NCI-H1417 treated with DMSO at 0.1 percent for 48 hours (cell line): Measurements from ENCODE around the gene RBM24.
A peak's percentile ranks its signal among the peaks of the same experiment; 100 is the strongest.

Experiments used
- DNase-seq: peaks from one replicate; lab custom pipeline; 2025; lab: John Stamatoyannopoulos, UW

Gene RBM24

DNA sequence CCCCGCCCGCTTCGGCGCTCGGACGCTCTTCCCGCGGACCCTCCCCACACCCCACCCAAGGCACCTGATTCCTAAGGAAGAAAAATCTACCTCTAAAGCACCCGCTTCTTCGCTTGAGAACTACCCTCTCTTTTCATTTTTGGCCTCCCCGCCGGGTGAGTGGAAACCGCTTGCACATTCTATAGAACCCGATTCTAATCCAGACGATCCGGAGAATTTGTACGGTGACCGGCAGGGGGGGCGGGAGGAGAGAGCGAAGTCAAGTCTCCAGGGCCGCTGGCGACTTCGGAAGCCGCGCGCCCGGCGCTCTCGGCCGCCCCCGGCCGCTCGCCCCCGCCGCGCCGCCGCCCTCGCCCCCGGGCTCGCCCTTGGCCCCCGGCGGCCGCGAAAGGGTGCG is at the start of gene RBM24:
Gene RBM24, plus strand, starts transcription at position 262 of the 397 bp plus-strand sequence. CDS start 221 bp downstream, outside the sequence.
- no peak for DNase-seq

DNA sequence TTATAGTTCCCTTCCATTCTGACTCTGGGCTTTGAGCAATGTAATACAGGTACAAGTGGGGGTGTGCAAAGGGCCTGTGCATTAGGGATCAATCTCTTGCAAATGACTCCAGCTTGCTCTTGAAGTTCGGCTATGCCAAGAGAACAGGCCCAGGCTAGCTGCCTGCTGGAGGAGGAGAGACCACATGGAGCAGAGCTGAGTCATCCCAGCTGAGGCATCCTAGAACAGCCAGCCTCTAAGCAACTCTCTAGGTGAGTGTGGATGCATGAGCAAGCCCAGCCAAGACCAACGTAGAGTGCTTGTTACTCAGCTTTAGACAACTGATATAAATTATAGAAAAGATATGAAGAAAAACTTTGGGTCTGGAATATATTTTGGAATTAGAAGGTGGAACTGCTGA is 47.6 kb upstream of the RBM24 start:
- no peak for DNase-seq

DNA sequence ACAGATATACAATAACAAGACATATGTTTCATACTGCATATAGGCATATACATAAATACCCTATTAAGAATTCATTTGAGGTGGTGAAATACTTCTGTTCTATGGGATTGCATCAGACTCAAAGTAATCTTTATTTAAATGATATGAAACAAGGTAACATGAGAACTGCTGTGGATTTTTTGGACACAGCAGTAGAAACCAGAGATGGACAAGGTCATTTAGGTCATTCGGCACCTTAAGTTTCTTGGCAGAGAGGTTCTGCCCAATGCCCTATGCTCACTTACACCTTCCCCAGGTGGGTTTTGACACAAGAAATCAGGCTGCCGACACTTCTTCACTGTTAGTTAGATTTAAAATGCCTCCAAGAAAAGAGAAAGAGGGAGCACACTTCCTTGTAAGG is 43.9 kb upstream of the RBM24 start:
- no peak for DNase-seq

DNA sequence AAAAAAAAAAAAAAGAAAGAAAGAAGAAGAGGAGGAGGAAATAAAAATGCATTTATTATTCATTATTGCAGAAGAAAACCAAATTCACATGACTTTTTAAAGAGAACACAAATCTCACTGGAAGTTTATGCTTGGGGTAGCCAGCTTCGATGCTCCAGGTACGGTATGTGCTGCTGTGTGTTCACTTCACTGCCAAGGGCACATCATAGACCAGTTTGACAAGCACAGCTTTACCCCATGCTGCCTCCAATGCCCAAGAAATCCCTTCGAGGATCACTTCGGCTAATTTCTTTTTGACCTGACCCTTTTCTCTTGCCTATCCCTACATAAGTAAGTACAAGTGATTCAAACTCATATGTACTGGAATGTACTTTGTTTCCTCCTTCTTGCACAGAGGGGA is 41.9 kb upstream of the RBM24 start:
- no peak for DNase-seq

DNA sequence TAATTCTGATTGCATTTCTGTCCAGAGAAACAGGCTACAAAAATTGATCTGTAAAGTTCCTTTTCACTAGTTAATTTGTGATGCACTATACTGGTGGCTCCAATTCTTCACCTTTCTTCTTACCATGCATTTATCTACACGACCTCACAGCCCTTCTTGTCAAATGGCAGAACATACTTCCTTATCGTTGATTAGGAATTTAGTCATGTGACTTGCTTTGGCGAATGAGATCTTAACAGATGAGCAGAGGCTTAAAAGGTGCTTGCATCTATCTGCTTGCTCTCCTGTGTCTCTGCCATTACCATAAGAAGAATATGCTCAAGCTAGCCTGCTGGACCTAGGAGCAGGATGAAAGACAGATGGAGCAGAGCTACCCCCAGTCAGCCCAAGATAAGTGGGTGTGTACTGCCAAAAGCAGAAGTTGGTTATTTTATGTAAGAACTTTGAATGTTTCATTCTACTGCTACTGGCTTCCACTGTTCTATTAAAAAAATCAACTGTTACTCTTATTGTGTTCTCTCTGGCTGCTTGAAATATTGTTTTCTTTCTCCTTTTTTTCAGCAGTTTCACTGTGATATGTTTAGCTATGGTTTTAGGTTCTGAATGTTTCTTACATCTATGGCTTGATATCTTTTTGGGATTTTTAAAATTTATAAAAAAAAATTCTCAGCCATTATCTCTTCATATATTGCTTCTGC is 40.2 kb upstream of the RBM24 start:
- DNase-seq, result no peak

DNA sequence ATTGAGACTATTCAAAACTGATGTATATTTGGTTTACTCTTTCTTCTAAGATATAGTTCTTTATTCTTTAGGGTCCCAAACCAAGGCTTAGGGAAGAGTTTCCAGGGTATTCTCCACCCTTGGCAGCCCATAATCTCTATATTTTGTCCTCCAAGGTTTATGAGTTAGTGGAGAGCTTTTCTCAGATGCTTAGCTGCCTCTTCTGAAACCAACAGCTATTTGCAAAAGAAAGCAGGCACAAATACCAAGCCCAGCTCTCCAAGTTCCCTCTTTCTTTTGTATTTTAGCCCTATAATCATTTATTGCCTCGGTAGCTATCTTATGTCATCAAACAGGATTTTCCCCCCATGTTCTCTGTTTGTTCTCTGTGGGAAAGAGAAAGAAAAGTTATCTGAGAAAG is 39.1 kb upstream of the RBM24 start:
- no peak for DNase-seq

DNA sequence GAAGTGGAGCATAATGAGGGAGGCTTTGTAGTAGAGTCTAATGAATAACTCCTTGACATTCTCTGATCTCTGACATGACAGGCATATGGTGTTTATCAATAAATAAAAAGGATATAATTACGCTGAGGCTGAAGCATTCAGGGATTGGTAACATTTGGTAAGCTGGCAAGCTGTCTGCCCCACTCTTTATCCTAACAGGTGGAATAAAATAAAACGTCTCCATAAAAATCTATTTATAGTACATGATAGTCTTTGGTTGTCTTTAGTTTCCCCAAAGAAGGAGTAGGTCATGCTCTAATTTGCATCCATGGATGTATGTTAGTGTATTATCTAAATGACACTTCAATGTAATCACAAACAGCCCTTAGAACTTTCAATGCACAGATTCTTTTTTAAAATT is 30.9 kb upstream of the RBM24 start:
- DNase-seq, result no peak

DNA sequence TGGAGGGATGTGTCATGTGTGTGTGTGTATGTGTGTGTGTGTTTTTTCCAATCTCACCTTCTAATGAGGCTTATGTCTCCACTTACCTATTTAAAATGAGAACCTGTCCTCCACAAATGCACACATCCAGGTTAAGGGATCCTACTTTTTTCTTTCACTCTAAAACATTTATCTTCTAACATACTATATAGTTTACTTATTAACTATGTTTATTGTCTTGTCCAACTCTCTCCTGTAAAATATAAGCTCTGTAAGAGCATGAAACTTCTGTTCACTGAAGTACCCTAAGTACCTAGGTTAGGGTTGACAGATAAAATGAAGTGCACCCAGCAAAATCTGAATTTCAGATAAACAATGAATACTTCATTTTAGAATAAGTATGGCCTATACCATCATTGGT is 29.2 kb upstream of the RBM24 start:
- DNase-seq, result no peak

DNA sequence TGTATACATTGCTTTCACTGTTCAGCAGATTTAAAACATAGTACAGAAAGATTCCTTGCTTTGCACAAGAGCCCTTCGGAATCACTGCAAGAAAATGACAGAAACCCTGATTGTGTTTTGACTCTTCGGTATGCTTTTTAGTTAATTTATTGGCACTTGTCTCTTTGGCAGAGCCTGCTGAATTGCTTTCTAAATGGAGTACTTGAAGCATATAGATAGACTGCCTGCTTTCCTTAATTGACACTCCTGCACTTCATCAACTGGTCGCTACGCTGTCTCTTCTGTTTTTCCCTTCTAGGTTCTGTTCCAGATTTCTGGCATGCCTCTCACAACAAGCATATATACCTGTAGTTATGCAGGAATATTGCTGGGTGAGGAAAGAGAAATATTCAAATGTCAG is 22.4 kb upstream of the RBM24 start:
- DNase-seq, result peak; percentile 17

DNA sequence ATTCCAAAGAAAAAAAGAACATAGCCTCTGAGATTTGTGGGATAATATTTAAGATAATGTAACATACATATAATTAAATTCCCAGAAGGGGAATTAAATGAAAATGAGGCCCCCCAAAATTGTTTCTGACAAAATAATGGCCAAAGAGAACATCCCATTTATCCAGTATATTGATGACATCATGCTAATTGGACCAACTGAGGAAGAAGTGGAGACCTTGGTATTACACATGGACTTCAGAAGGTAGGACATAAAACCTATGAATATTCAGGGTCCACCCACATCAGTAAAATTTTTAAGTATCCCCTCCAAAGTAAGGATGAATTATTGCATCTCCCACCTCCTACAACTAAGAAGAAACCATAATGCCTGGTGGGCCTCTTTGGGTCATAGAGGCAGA is 15.6 kb upstream of the RBM24 start:
- no peak for DNase-seq

DNA sequence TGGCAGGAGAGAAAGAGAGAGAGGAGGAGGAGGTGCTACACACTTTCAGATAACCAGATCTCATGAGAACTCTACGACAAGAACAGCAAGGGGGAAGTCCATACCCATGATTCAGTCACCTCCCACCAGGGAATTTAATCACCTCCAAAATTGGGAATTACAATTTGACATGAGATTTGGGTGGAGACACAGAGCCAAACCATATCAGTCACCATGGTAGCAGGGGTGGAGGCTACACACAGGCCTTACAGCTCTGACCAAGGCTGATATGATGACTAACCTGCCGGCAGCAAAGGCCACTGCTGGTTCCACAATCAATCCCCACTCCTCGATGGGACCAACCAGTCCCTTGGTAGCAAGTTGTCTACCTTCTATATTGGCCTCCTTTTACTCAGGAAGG is 13.6 kb upstream of the RBM24 start:
- DNase-seq, result no peak

DNA sequence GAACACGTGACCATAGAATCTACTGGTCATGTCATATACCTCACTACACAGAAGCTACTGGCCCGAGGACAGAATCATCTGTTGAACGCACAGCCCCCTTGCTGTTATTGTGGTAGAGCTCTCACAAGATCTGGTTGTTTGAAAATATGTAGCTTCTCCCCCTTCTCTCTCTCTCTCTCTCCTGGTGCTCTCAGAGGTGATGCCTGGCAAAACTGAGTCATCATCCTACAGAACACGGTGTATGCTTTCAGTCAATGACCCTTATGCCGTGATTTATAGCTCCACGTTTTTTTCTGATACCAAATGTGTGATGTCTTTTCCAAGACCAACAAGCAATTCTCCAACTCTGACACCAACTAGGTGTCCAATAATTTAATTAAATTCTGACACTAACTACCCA is 13.0 kb upstream of the RBM24 start:
- DNase-seq, result no peak

DNA sequence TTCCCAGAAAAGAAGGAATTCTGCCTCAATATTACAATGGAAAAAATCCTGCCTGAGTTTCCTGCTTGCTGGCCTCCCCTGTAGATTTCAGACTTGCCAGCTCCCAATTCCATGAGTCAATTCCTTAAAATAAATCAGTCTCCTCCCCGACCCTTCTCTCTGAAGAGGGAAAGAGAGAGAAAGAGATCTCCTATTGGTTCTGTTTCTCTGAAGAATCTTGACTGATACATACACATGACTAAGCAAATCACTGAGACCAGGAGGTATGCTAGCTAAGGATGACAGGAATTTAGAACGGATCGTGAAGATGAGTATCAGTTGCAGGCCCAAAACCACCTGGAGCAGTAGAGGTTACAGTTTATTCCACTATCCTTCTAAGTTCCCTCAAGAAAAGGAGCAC is 11.3 kb upstream of the RBM24 start:
- no peak for DNase-seq

DNA sequence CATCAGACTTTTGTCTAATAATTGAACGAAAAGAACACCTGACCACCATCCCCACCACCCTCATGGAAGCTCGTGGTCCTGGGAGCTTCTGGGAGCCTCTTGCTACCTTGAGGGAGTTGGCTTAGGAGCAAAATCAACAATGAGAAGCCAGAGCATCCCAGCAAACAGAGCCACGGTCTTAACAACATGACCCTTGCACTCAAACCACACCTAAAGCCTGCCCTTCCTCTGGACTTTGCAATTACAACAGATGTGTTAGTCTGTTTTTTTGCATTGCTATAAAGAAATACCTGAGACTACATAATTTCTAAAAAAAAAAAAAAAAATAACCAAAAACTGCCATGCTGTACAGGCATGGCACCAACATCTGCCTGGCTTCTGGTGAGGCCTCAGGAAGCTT is 9.5 kb upstream of the RBM24 start:
- no peak for DNase-seq

DNA sequence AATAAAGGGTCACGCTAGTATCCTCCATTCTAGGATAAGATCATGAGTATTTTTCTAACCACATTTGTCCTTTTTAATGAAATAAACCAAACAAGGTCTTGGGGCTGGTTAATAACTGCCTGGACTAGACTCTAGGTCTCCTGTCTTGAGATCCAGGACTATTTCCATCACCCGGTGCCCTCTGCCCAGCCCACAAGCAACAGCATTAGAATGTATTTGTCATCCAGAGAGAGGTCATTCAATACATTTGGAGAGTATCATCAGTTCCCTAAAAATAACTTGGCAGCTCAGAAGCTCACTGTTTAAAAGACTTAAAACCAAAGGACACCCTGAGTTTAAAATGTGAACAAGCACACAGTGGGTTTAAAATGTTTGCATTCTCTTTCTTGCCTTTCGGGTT is 4.4 kb upstream of the RBM24 start:
- DNase-seq, result no peak

DNA sequence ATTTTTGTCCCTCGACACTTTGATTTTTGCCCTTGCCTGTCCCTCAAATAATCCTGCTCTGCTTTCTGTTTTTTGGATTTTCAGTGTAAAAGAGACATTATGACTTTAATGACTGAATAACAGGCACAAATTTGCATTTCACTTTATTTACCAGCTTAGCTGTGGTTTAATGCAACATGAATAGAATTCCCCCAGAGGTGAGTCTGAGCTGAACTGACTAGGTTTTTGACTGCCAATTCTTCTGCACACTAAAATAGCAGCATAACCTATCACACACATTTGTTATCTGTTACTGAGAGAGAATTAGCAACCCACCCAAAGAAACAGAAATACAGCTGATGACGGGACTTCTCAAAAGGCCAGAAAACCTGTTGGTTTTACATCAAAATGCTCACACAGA is 3.9 kb upstream of the RBM24 start:
- DNase-seq, result no peak

DNA sequence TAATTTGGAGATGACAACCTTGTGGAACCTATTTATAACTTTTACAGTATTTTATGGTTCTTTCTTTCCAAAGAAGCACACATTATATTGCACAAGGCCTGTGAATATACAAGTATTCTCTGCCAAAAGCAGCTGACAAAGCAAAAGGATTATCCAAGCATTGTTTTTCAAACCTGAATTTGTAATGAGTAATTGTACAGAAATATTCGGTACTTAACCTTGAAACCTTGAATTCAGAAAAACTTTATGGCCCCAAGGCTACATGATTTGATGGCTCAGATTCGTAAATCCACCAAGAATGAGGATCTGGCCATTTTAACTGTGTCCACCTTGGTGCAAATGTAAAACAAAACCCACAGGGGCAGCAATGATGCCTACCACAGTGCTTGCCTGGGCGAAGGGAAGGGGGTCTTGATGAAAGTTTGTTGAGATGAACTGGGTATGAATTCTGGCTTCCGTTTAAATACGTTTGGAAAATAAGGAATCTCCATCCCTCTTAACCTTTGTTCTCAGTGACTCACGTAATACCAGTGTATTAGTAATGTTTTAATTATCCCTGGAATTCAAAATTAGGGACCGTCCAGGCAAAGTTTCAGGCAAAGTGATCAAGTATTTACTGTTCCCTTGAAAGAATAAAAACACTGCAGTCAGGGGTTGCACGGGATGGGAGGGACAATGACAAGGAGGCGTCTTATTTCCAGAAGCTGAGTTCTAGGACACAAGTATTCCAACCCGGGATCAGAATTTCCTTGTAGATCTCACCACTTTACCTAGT is 2.7 kb upstream of the RBM24 start:
- DNase-seq, result no peak

DNA sequence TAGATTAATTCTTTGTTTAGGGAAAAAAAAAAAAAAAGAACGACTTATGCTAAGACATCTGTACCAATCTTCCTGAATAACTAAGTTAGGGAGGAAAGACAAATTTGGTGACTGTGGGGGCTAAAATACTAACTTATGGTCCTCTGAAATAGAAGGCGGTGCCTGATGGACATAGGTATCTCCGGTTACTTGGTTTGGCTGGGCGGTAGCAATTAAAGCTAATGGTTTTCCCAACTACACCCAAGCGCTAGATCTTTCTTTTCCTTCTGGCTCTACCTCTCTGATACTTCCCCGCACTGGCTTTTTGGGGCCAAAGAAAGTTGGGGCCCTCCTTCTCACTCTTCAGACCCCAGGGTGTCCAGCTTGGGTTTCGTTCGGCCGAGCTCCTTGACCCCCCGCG is 1.0 kb upstream of the RBM24 start:
- no peak for DNase-seq

DNA sequence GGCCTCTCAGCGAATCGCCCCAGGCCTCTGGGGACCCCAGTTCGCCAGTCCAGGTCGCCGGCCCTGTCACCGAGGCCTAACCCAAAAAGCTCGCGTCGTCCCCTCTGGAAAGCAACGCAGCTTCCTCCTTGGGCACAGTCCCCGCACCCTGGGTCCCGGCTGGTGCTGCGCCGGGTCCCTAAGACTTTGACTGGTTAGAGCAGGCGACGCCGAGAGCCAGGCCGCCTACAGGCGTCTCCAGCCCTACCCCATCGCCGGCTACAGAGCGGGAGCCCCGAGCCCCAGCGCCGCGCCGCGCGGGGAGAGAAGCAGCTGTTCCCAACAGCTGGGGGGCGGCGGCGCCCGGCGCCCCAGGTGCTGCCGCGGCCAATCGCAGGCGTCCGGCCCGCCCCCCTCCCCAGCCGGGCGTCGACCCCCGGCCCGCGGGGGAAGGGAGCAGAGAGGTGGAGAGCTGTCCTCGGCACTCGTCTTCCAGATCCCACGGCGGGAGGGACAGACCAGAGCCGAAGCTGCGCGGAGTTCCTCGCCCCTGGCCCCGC is 540 bp upstream of the RBM24 start:
- DNase-seq, result no peak

DNA sequence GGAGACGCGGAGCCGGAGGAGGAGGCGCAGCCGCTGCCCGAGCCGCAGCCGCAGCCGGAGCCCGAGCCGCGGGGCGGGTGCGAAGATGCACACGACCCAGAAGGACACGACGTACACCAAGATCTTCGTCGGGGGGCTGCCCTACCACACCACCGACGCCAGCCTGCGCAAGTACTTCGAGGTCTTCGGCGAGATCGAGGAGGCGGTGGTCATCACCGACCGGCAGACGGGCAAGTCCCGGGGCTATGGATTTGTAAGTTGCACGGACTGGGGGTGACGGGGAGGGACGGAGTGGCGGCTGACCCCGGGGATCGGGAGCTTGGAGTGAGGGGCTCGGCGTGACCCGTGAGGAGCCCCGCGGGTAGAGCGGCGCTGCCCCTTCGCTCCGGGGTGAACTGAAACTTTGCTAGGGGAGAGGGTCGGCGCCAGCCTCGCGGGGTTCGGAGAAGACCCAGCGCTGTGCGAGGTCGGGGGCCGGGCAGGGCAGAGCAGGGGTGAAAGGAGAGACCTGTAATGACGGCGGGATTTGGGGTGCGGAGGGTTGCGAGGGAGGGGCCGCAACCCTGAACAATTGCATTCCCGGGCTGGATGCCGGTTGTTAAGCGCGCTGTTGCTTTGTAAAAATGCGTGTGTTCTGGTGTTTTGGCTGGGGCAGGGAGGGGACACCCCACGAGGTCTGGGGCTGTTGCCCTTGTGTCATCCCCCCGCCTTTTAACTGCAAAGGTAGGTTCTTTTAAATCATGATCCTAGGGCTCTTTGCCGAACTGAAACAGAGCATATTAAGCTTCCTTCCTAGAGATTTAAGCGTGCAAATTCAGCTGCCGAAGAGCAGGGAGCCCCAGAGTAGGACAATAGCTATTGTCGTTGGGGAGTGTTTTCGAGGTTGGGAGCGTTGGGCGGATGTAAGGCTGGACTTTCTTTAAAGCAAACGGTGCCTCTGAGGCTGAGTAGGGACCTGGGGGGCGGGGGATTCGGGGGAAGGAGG is 628 bp downstream of the RBM24 start:
- DNase-seq, result no peak

DNA sequence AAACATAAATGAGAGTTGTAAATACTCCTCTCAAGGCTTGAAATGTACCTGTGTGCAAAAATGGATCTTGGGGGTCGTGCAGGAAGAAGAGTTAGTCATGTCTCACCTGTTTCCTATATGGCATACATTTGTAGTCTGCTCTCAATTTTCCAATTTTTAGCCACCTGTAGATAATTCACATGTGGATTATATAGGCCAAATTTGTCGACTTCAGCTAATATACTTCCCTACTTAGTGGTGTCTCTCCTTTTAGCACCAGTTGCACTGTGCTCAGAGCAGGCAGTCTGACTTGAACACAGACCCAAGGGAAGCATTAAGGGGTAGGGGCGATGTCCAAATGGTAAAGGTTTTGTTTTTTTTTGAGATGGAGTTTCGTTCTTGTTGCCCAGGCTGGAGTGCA is 1.9 kb downstream of the RBM24 start:
- no peak for DNase-seq

DNA sequence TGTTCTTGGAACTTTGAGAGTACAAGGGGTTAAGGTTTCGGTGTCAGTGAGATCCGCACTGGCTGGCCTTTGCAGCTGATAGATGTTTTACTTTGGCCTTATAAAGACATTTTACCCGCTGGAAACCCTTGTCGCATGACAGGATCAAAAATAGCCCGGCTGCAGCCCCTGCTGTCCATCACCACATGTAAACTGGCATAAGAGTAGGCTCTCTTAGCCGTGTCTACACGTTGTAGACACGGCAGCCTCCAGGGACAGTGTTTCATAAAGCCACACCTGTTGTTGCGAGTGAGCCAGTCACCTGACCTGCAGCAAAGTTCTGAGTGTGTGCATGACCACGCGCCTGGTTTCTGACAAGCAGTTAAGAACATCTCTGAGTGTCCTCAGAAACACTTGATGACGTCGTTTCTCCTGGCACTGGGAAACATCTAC is 8.5 kb downstream of the RBM24 start:
- DNase-seq, result no peak
